Esophagus muscularis mucosa (tissue), 4 donors: Measurements from ENCODE around the gene WDR27. TPM values are rescaled to one million over a fixed set of nuclear protein-coding genes. Genes with fewer than 3 reads are reported as not detected.

Experiments used
- DNase-seq: peaks from one replicate; pipeline ENCODE4 v3.0.0-alpha.2; 2017; ENCODE audit errors: extremely low spot score
- H3K27ac ChIP-seq, 4 donors: fragments of 200-600 bp; sonication (generic); replicated peaks in 1 of 4; 1 replicate in 3 of 4; 2 replicates in 1 of 4; pipeline ENCODE4 v1.5.1; 2016 to 2019; ENCODE audit warnings: mild to moderate bottlenecking in 1 of 4
- H3K27me3 ChIP-seq, 4 donors: fragments of 200-600 bp; sonication (generic); one replicate each; pipeline versions ENCODE4 v1.5.1 to v1.6.0; 2016 to 2019
- H3K36me3 ChIP-seq, 4 donors: fragments of 200-600 bp; sonication (generic); one replicate each; pipeline ENCODE4 v1.5.1; 2016 to 2019
- H3K4me1 ChIP-seq, 4 donors: fragments of 200-600 bp; sonication (generic); one replicate each; pipeline ENCODE4 v1.5.1; 2016 to 2019
- H3K4me3 ChIP-seq, 4 donors: fragments of 200-600 bp; sonication (generic); 1 replicate in 2 of 4; 2 replicates in 2 of 4; pipeline ENCODE4 v1.5.1; 2016 to 2019; ENCODE audit warnings: mild to moderate bottlenecking in 4 of 4, moderate library complexity in 1 of 4
- H3K9me3 ChIP-seq, 4 donors: fragments of 200-600 bp; sonication (generic); 1 replicate in 3 of 4; 2 replicates in 1 of 4; pipeline ENCODE4 v1.5.1; 2016 to 2019
- CTCF ChIP-seq, 3 experiments: fragments of 200-600 bp in 2 of 3; fragments of 450-650 bp in 1 of 3; sonication (generic) in 2 of 3; IDR thresholded peaks; one replicate each; pipeline ENCODE4 v1.5.1; 2017 to 2019; ENCODE audit warnings: antibody characterized with exemption in 3 of 3, mild to moderate bottlenecking in 2 of 3, moderate library complexity in 1 of 3
- EP300 ChIP-seq: sonication (generic); formaldehyde crosslinking; IDR thresholded peaks from one replicate; pipeline ENCODE4 v1.6.1; 2017; ENCODE audit warnings: antibody characterized with exemption
- POLR2A ChIP-seq: fragments of 450-650 bp; IDR thresholded peaks from one replicate; pipeline ENCODE4 v1.6.1; 2017; ENCODE audit warnings: antibody characterized with exemption, moderate library complexity, mild to moderate bottlenecking, low read depth
- POLR2AphosphoS5 ChIP-seq, 2 donors: sonication (generic); formaldehyde crosslinking; IDR thresholded peaks; one replicate each; pipeline ENCODE4 v1.6.1; 2017; ENCODE audit warnings: antibody characterized with exemption in 2 of 2
- WGBS: methylation state at CpG from one replicate; pipeline ENCODE4 v1.1.5; 2018; 5-methylcytosine and 5-hydroxymethylcytosine counted together
- intact Hi-C: fragments of 100-400 bp; cut with DNase I; formaldehyde crosslinking; loops from one replicate; pipeline ENCODE4 v1.15.1; 2023
- total RNA-seq, 4 donors: library from RNA; depleted of rRNA; stranded (reverse); fragments of >200 nt; gene quantifications; one replicate each; pipeline versions ENCODE4 v1.1.0 to v1.2.1, GENCODE V29; 2016

Gene WDR27
- total RNA-seq, 4 donors from 2014 or later = 9.3 to 18.4 (median 14.4) TPM

- no peak for TF ChIP-seq EP300
- no peak for TF ChIP-seq POLR2A
- TF ChIP-seq CTCF (IDR thresholded peaks at IDR 0.05) = no peak
- TF ChIP-seq POLR2AphosphoS5 (IDR thresholded peaks at IDR 0.05) = no peak
- H3K4me1 ChIP-seq = no peaks in the 10 kb centered on the region
- WGBS = 76% methylated on average over 11 of the region's 11 CpGs
- peak; percentile 34 for DNase-seq
- H3K9me3 ChIP-seq = peaks cover 0 to 3% (median 0%) of the 10 kb centered on the region in 4 donors
- H3K27ac ChIP-seq = no peak overlapping the region
- H3K27me3 ChIP-seq = no peaks in the 10 kb centered on the region
- peaks cover 0 to 19% (median 1%) of the 10 kb centered on the region in 4 donors for H3K36me3 ChIP-seq
- intact Hi-C loops = no loop called here
- no peak overlapping the region for H3K4me3 ChIP-seq
Measured at GRCh38 chr6:169566319-169566718, 135.5 kb downstream of the WDR27 start.

- intact Hi-C loops = no loop called here
- H3K27me3 ChIP-seq = no peaks in the 10 kb centered on the region
- peak; percentile 70 for DNase-seq
- no peak overlapping the region for H3K4me3 ChIP-seq
- 92% methylated on average over 27 of the region's 33 CpGs for WGBS
- TF ChIP-seq CTCF (IDR thresholded peaks at IDR 0.05) (no peak), EP300 (no peak), POLR2AphosphoS5 (IDR thresholded peaks at IDR 0.05) (no peak), POLR2A (no peak)
- no peak overlapping the region for H3K27ac ChIP-seq
- peaks cover 0 to 3% (median 0%) of the 10 kb centered on the region in 4 donors for H3K9me3 ChIP-seq
- peaks cover 0 to 12% (median 1%) of the 10 kb centered on the region in 4 donors for H3K36me3 ChIP-seq
- H3K4me1 ChIP-seq = no peaks in the 10 kb centered on the region
Measured at GRCh38 chr6:169564453-169565240, 137.2 kb downstream of the WDR27 start.

GRCh38 chr6:169561665-169562064 is 140.2 kb downstream of the WDR27 start:
- WGBS = 94% methylated on average over 1 of the region's 1 CpG
- Histone ChIP-seq H3K27me3 (no peaks in the 10 kb centered on the region), H3K4me3 (no peak overlapping the region), H3K36me3 (peaks cover 0 to 17% (median 2%) of the 10 kb centered on the region in 4 donors), H3K27ac (no peak overlapping the region), H3K9me3 (peaks cover 0 to 3% (median 0%) of the 10 kb centered on the region in 4 donors), H3K4me1 (no peaks in the 10 kb centered on the region)
- no peak for DNase-seq
- TF ChIP-seq EP300 (no peak), CTCF (IDR thresholded peaks at IDR 0.05) (no peak), POLR2A (no peak), POLR2AphosphoS5 (IDR thresholded peaks at IDR 0.05) (no peak)
- intact Hi-C loops = no loop called here

- 93% methylated on average over 10 of the region's 10 CpGs for WGBS
- Histone ChIP-seq H3K9me3 (peaks cover 0 to 3% (median 0%) of the 10 kb centered on the region in 4 donors), H3K36me3 (peaks cover 0 to 20% (median 2%) of the 10 kb centered on the region in 4 donors), H3K4me3 (no peak overlapping the region), H3K27ac (no peak overlapping the region), H3K27me3 (no peaks in the 10 kb centered on the region), H3K4me1 (no peaks in the 10 kb centered on the region)
- no peak for TF ChIP-seq POLR2A
- TF ChIP-seq CTCF (IDR thresholded peaks at IDR 0.05) = no peak
- TF ChIP-seq POLR2AphosphoS5 (IDR thresholded peaks at IDR 0.05) = no peak
- TF ChIP-seq EP300 = no peak
- intact Hi-C loops = no loop called here
- peak; percentile 21 for DNase-seq
Measured at GRCh38 chr6:169559592-169559991, 142.2 kb downstream of the WDR27 start.
